Measurements from ENCODE around the gene HARBI1. TPM values are rescaled to one million over a fixed set of nuclear protein-coding genes. Genes with fewer than 3 reads are reported as not detected.

HARBI1 gene
- total and polyA plus RNA-seq, 10 of the 15 experiments (the other 5 are each of a cell fraction or from before 2014, with no cell fraction given), result 3.6 to 8.4 (median 5.2) TPM

- in situ Hi-C loops (cut with MboI) (no loop called here), intact Hi-C loops (cut with micrococcal nuclease; ENCODE audit: unreplicated experiment) (loop anchor here (2.0 kb wide), 2 partner anchors 62 to 228 kb away; no protein-coding TSS in a partner anchor)
- Histone ChIP-seq H3K27ac (ENCODE audit: control insufficient read depth, insufficient read depth) (peak overlapping the region; percentile 99), H3K9ac (ENCODE audit: control insufficient read depth, insufficient read depth, low read length) (peak overlapping the region; percentile 99), H4K20me1 (ENCODE audit: control insufficient read depth, insufficient read depth) (no peaks in the 10 kb centered on the region), H3K9me3 (replicated peaks; ENCODE audit: control insufficient read depth, insufficient read depth, low read length) (no peaks in the 10 kb centered on the region), H3K36me3 (ENCODE audit: control insufficient read depth in 2 of 2, insufficient read depth in 2 of 2, low read length in 1 of 2) (no peaks in the 10 kb centered on the region), H3K27me3 (replicated peaks in 1 of 2; ENCODE audit: control insufficient read depth in 2 of 2, insufficient read depth in 2 of 2, low read length in 1 of 2) (no peaks in the 10 kb centered on the region), H3K4me3 (peak overlapping the region; percentile 82), H3K4me2 (ENCODE audit: control insufficient read depth, insufficient read depth) (peak overlapping the region; percentile 77), H2AFZ (ENCODE audit: control insufficient read depth, low read depth, low read length) (peak overlapping the region; percentile 89), H3K79me2 (ENCODE audit: control insufficient read depth, insufficient read depth, low read length) (peaks cover 23% of the 10 kb centered on the region), H3K4me1 (ENCODE audit: control insufficient read depth, insufficient read depth, low read length) (peaks cover 7% of the 10 kb centered on the region; the same call in 1 of the 2 replicates)
- 3% methylated on average over 15 of the region's 15 CpGs for WGBS (ENCODE audit: insufficient coverage, insufficient replicate concordance, low lambda C conversion rate, missing lambda C conversion rate)
- POLR2A ChIA-PET, result interaction anchor here (0.6 to 2.9 kb wide), 7 partner anchors 13 to 333 kb away, joined by 3 to 11 read pairs (median 4); partner anchors contain the start of gene AMBRA1
- CTCF ChIA-PET, result interaction anchor here (0.9 to 4.5 kb wide), 16 partner anchors 14 to 256 kb away, joined by 3 to 31 read pairs (median 8); partner anchors contain the start of gene AMBRA1
- ATAC-seq (peak; percentile 33), DNase-seq (ENCODE audit: low read depth, low spot score) (no peak), FAIRE-seq (no peak)
- TSS peak; percentile 90 for BruUV-seq (replicated peaks)
- RAD21 ChIA-PET (ENCODE audit: unreplicated experiment), result interaction anchor here (0.8 to 2.9 kb wide), 8 partner anchors 23 to 204 kb away, joined by 3 to 20 read pairs (median 8); partner anchors contain the start of gene AMBRA1
- SMC1A ChIA-PET (ENCODE audit: uncharacterized antibody, unreplicated experiment), result interaction anchor here (0.6 to 5.9 kb wide), 7 partner anchors 9 to 228 kb away, joined by 3 to 34 read pairs (median 5); no protein-coding TSS in a partner anchor
- TF ChIP-seq, protein P1, sequence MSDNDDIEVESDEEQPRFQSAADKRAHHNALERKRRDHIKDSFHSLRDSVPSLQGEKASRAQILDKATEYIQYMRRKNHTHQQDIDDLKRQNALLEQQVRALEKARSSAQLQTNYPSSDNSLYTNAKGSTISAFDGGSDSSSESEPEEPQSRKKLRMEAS (IDR thresholded peaks at IDR 0.05; ENCODE audit: low read depth, low read length), result no peak
- TF ChIP-seq YY1 (IDR thresholded peaks at IDR 0.05; ENCODE audit: low read depth, low read length), result no peak
- 0 out of 2 replicates have a peak, but pooled peaks have one; percentile 9 for TF ChIP-seq PKNOX1 (IDR thresholded peaks at IDR 0.05)
- TF ChIP-seq KLF5 (IDR thresholded peaks at IDR 0.05; ENCODE audit: partially characterized antibody), result no peak
- no peak for TF ChIP-seq RB1 (IDR thresholded peaks at IDR 0.05; ENCODE audit: borderline replicate concordance)
- TF ChIP-seq, protein P2, sequence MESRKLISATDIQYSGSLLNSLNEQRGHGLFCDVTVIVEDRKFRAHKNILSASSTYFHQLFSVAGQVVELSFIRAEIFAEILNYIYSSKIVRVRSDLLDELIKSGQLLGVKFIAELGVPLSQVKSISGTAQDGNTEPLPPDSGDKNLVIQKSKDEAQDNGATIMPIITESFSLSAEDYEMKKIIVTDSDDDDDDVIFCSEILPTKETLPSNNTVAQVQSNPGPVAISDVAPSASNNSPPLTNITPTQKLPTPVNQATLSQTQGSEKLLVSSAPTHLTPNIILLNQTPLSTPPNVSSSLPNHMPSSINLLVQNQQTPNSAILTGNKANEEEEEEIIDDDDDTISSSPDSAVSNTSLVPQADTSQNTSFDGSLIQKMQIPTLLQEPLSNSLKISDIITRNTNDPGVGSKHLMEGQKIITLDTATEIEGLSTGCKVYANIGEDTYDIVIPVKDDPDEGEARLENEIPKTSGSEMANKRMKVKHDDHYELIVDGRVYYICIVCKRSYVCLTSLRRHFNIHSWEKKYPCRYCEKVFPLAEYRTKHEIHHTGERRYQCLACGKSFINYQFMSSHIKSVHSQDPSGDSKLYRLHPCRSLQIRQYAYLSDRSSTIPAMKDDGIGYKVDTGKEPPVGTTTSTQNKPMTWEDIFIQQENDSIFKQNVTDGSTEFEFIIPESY (IDR thresholded peaks at IDR 0.05), result no peak
- TF ChIP-seq ZBED1 (IDR thresholded peaks at IDR 0.05; ENCODE audit: borderline replicate concordance), result no peak
- TF ChIP-seq ZNF592 (IDR thresholded peaks at IDR 0.05), result no peak
- TF ChIP-seq, protein P3, sequence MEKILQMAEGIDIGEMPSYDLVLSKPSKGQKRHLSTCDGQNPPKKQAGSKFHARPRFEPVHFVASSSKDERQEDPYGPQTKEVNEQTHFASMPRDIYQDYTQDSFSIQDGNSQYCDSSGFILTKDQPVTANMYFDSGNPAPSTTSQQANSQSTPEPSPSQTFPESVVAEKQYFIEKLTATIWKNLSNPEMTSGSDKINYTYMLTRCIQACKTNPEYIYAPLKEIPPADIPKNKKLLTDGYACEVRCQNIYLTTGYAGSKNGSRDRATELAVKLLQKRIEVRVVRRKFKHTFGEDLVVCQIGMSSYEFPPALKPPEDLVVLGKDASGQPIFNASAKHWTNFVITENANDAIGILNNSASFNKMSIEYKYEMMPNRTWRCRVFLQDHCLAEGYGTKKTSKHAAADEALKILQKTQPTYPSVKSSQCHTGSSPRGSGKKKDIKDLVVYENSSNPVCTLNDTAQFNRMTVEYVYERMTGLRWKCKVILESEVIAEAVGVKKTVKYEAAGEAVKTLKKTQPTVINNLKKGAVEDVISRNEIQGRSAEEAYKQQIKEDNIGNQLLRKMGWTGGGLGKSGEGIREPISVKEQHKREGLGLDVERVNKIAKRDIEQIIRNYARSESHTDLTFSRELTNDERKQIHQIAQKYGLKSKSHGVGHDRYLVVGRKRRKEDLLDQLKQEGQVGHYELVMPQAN (conservative IDR thresholded peaks at IDR 0.05), result 0 out of 2 replicates have a peak, but pooled peaks have one; percentile 51
- TF ChIP-seq ZNF384 (IDR thresholded peaks at IDR 0.05; ENCODE audit: borderline replicate concordance, low read depth, low read length), result peak; percentile 53; the same call in 1 of the 2 replicates
These were observed 385 bp downstream of the HARBI1 start for GRCh38 chr11:46616551-46617133.
